Esophagus muscularis mucosa (tissue), 4 donors: ENCODE data around the gene LINC01488. TPM values are rescaled to one million over a fixed set of nuclear protein-coding genes. Genes with fewer than 3 reads are reported as not detected.

Experiments
- DNase-seq: peaks from one replicate; pipeline ENCODE4 v3.0.0-alpha.2; 2017; ENCODE audit errors: extremely low spot score
- H3K27ac ChIP-seq, 4 donors: fragments of 200-600 bp; sonication (generic); replicated peaks in 1 of 4; 1 replicate in 3 of 4; 2 replicates in 1 of 4; pipeline ENCODE4 v1.5.1; 2016 to 2019; ENCODE audit warnings: mild to moderate bottlenecking in 1 of 4
- H3K27me3 ChIP-seq, 4 donors: fragments of 200-600 bp; sonication (generic); one replicate each; pipeline versions ENCODE4 v1.5.1 to v1.6.0; 2016 to 2019
- H3K36me3 ChIP-seq, 4 donors: fragments of 200-600 bp; sonication (generic); one replicate each; pipeline ENCODE4 v1.5.1; 2016 to 2019
- H3K4me1 ChIP-seq, 4 donors: fragments of 200-600 bp; sonication (generic); one replicate each; pipeline ENCODE4 v1.5.1; 2016 to 2019
- H3K4me3 ChIP-seq, 4 donors: fragments of 200-600 bp; sonication (generic); 1 replicate in 2 of 4; 2 replicates in 2 of 4; pipeline ENCODE4 v1.5.1; 2016 to 2019; ENCODE audit warnings: mild to moderate bottlenecking in 4 of 4, moderate library complexity in 1 of 4
- H3K9me3 ChIP-seq, 4 donors: fragments of 200-600 bp; sonication (generic); 1 replicate in 3 of 4; 2 replicates in 1 of 4; pipeline ENCODE4 v1.5.1; 2016 to 2019
- CTCF ChIP-seq, 3 experiments: fragments of 200-600 bp in 2 of 3; fragments of 450-650 bp in 1 of 3; sonication (generic) in 2 of 3; IDR thresholded peaks; one replicate each; pipeline ENCODE4 v1.5.1; 2017 to 2019; ENCODE audit warnings: antibody characterized with exemption in 3 of 3, mild to moderate bottlenecking in 2 of 3, moderate library complexity in 1 of 3
- EP300 ChIP-seq: sonication (generic); formaldehyde crosslinking; IDR thresholded peaks from one replicate; pipeline ENCODE4 v1.6.1; 2017; ENCODE audit warnings: antibody characterized with exemption
- POLR2A ChIP-seq: fragments of 450-650 bp; IDR thresholded peaks from one replicate; pipeline ENCODE4 v1.6.1; 2017; ENCODE audit warnings: antibody characterized with exemption, moderate library complexity, mild to moderate bottlenecking, low read depth
- POLR2AphosphoS5 ChIP-seq, 2 donors: sonication (generic); formaldehyde crosslinking; IDR thresholded peaks; one replicate each; pipeline ENCODE4 v1.6.1; 2017; ENCODE audit warnings: antibody characterized with exemption in 2 of 2
- WGBS: methylation state at CpG from one replicate; pipeline ENCODE4 v1.1.5; 2018; 5-methylcytosine and 5-hydroxymethylcytosine counted together
- intact Hi-C: fragments of 100-400 bp; cut with DNase I; formaldehyde crosslinking; loops from one replicate; pipeline ENCODE4 v1.15.1; 2023
- total RNA-seq, 4 donors: library from RNA; depleted of rRNA; stranded (reverse); fragments of >200 nt; gene quantifications; one replicate each; pipeline versions ENCODE4 v1.1.0 to v1.2.1, GENCODE V29; 2016

Gene LINC01488
- total RNA-seq, 4 donors from 2014 or later = not detected

DNA sequence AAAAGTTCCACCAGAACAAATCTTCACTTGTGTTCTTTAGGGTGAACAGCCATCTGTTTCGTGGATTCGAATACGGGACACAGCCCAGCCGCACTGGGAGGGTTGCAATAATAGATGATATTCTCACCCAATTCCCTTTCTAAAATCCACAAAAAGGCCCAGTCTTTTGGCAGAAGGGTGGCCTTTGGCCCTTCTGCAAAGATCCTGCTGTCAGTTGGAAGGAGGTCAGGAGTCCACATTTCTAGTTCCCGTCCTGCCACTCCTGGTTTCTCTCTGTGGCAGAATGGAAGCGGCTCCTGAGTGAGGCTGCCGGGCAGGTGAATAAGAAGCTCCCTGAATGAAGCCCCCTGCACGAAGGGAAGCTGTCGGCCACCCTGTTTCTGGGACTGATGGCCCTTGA lies 11.2 kb upstream of the LINC01488 start:
- peaks cover 0 to 25% (median 18%) of the 10 kb centered on the region in 4 donors for H3K4me1 ChIP-seq
- H3K9me3 ChIP-seq = peaks cover 0 to 5% (median 2%) of the 10 kb centered on the region in 4 donors
- no peaks in the 10 kb centered on the region for H3K36me3 ChIP-seq
- H3K27me3 ChIP-seq = peaks cover 0 to 10% (median 0%) of the 10 kb centered on the region in 4 donors
- TF ChIP-seq POLR2A = no peak
- no peak for TF ChIP-seq CTCF (IDR thresholded peaks at IDR 0.05)
- no peak for TF ChIP-seq EP300
- no peak for TF ChIP-seq POLR2AphosphoS5 (IDR thresholded peaks at IDR 0.05)
- no peak for DNase-seq
- no peak overlapping the region for H3K27ac ChIP-seq
- 90% methylated on average over 9 of the region's 9 CpGs for WGBS
- intact Hi-C loops = no loop called here
- no peak overlapping the region for H3K4me3 ChIP-seq

DNA sequence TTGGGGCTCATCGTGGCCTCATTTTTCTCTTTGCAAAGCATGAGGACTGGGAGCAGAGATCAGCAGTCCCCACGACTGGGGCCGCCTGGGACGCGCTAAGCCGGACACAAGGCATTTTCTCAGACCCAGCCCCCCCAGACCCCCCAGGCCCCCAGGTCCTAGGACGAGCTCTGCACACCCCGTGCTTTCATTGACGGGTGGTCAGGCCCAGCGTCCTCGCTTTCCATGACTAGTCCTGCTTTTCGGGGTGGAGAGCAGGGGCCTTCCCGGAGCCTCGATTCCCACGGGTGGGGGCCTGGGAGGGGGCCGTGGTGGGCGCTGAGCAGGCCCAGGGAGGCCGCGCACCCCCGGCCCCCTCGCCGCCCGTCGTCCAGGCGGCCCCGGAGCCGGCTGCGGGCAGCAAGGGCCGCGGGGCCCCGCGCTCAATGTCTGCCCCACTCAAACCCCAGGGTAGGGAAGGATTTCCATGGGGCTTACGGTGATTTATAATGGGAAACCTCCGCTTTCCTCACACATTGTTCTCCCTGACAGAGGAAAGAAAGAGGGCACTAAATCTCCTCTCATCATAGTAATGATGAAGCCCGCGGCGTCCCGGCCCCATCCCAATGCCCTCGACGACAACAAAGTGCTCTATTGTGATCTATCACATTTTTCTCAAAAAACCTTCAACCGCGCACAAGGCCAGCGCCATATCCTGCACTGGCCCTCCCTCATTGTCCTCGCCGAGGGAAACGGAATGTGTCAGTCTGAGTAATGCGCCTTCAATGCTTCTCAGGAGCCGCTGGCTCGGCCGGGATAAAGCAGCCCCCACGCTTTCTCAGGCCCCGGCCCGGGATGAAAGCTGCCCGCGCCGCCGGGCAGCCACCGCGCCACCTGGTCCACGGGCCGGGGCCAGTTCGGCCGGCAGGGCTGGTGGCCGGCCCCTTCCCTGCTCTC lies 10.4 kb upstream of the LINC01488 start:
- H3K4me3 ChIP-seq = no peak overlapping the region
- no peak for DNase-seq
- H3K27me3 ChIP-seq = peaks cover 0 to 10% (median 0%) of the 10 kb centered on the region in 4 donors
- H3K27ac ChIP-seq = no peak overlapping the region
- no peaks in the 10 kb centered on the region for H3K36me3 ChIP-seq
- intact Hi-C loops = no loop called here
- WGBS = 47% methylated on average over 32 of the region's 64 CpGs
- TF ChIP-seq POLR2A = no peak
- no peak for TF ChIP-seq CTCF (IDR thresholded peaks at IDR 0.05)
- no peak for TF ChIP-seq POLR2AphosphoS5 (IDR thresholded peaks at IDR 0.05)
- TF ChIP-seq EP300 = no peak
- peaks cover 0 to 25% (median 18%) of the 10 kb centered on the region in 4 donors for H3K4me1 ChIP-seq
- H3K9me3 ChIP-seq = peaks cover 0 to 5% (median 2%) of the 10 kb centered on the region in 4 donors

DNA sequence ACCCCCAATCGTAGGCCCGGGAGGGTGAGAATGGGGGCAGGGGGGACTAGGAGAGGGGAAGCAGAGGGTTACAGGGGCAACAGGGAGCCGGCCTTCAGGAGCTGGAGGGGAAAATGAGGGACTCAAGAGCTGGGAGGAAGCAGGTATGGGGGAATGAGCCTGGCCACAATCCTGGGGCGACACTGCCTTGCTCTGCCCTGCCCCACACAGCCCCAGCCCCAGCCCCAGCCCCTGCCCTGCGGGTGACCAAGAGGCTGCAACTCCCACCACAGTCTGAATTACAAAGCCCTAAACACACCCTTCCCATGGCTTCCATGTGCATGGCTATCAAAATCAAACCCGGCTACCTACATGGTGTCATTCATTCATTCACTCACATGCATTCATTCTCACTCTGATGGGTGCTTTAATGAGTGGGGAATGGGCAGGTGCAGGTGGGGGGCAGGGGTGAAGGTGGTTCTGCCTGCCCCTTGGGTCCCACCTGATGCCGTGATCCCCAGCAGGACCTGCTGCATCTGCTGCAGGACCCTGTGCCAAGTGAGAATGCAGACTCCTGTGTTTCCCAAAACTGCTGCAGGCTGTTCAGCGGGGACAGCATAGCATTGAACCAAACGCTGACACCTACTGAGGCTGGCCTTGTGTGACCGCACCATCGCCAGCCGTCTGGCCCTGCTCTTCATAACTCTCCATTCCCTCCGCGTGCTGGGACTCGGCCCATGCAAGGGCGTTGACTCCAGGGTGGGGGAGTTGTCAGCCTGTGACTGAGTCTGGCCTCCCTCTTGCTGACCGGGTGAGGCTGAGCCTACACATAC lies 9.5 kb upstream of the LINC01488 start:
- no peak for DNase-seq
- 84% methylated on average over 14 of the region's 17 CpGs for WGBS

More for the DNA sequence above, 9.5 kb upstream of the LINC01488 start:
- no peaks in the 10 kb centered on the region for H3K36me3 ChIP-seq
- peaks cover 0 to 5% (median 2%) of the 10 kb centered on the region in 4 donors for H3K9me3 ChIP-seq
- peaks cover 0 to 25% (median 18%) of the 10 kb centered on the region in 4 donors for H3K4me1 ChIP-seq
- intact Hi-C loops = no loop called here
- no peak overlapping the region for H3K27ac ChIP-seq
- H3K27me3 ChIP-seq = peaks cover 0 to 10% (median 0%) of the 10 kb centered on the region in 4 donors
- TF ChIP-seq POLR2AphosphoS5 (IDR thresholded peaks at IDR 0.05) (no peak), CTCF (IDR thresholded peaks at IDR 0.05) (no peak), EP300 (no peak), POLR2A (no peak)
- H3K4me3 ChIP-seq = no peak overlapping the region
